Measurements from ENCODE around the gene GZMA.
"Not testable (repeated sequence)": the region's sequence is repeated elsewhere in the genome, so short reads cannot be mapped to it uniquely, and the experiment has no call there.

The GZMA gene

DNA sequence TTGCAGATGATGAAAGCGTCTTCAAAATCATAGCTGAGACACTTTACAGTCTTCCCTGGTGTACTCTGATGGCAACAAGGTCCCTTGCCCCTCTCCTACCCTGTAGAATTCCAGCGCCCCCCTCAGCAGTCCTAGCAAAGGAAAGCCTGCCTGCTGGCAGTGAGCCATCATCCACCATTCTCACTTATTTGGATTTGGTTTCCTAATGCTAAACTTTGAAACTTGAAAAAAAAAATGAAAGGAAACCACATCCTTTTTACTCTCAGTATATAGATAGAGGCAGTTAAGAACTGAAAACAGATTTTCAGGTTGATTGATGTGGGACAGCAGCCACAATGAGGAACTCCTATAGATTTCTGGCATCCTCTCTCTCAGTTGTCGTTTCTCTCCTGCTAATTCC lies at the start of gene GZMA:
GZMA (plus strand) TSS at position 299 of the 400 bp plus-strand sequence; CDS start at position 336, 37 bp downstream.
- DNase-seq (ENCODE audit: low read depth, low spot score), result no peak

DNA sequence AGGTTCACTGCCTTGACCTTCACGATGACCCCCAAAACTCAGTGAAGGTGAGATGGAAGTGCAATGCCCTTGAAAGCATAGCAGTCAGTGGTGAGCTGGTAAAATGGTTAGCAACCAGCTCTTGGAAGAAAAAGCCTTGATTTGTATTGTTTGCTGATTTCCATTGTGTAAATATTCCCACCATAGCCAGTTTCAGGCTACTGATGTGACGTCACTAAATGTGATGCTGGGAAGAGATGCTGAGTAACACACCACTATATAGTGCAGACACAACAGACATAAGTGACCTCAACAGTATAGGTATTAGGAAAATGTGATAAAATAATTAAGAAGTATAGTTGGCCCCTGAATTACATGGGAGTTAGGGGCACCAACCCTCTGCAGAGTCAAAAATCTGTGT lies 47.3 kb upstream of the GZMA start:
- no peak for DNase-seq (ENCODE audit: low read depth, low spot score)

DNA sequence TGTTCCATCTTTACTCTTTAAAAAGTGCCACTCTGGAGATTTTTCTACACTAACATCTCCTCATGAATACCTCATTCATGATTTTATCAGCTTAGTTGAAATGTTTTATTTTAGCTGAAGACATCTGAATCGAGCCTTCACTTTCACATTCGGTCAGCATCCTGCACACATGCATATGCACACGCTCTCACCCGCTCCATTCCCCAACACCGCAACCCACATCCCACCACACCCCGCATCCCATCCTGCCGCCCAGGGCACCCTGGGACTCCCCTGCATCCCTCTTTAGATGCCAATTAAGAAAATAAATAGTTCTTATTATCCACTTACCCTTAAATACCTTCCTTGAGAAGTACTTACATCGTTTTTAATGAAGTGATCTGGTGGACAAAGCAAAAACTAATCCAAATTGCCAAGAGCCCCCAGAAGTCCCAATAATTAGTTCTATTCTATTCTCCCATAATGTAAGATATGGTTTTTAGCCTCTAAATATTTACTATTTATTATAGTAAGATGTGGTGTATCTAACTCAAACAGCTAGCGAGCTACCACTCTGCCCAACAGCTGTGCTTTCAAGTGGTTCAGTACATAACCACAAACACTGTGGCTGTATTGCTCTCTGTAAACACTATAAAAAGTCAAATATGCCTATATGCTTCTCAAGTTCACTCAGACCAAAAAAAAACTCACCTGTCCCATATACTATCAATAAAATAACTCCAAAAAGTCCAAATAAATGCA lies 40.2 kb upstream of the GZMA start:
- DNase-seq (ENCODE audit: low read depth, low spot score), result no peak

DNA sequence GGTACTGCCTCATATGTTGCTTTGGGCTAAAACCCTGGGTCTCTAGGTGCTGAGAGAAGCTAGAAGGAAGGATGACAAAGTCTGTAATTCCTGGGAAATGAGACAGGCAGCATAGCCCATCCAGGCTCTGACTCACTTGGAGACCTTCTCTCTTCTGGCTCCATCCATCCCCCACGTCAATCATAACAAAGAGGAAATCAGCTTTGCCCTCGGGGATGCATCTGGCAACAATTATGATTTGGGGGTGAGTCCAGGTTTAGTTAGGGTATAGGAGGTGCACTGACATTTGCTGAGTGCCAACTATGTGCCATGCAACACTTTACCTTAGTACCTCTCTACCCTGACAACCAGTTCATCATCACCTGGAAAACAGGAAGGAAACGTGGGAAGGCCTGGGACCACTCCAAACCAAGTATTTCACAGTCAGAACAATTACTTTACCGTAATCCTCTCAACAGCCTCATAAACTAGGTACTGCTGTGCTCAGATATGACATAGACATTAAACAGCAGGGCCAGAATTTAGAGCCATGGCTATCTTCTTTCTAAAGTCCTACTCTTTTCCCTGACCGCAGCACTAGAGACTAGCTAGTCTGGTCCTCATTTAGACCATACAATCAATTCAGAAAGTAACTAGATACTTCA lies 39.1 kb upstream of the GZMA start:
- no peak for DNase-seq (ENCODE audit: low read depth, low spot score)

DNA sequence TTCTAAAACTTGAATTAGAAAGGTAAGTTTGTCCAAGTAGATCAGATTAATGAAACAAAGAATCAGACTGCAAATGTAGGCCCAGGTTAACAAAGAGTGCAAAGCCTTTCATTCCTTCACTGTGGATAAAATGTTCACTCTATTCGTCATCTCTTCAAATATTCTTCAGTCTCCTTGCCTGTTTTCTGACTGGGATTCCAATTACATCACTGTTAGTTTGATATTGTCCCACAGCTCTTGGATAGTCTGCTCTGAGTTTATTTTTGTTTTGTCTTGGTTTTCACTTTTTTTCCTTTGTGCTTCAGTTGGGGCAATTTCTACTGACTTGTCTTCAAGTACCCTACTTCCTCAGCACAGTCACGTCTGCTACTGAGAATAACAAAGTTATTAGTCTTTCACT lies 38.5 kb upstream of the GZMA start:
- DNase-seq (ENCODE audit: low read depth, low spot score), result no peak

DNA sequence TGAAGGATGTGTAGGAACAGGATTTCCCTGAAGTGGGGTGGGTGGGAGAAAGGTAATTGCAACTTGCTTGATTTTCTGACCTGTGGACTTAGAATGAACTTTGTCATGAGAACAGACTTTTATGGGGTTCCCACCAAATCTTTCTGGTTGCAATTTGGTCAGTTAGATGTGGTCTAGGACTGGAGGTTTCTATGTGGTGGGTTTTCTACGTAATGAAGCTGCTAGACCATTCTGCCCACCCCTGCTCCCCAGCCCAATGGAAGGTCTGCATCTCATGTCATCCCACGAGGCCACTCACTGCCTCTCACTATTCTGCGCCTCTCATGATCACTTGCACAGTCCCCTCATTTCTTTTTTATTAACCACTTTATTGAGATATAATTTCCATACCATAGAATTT lies 37.9 kb upstream of the GZMA start:
- DNase-seq (ENCODE audit: low read depth, low spot score), result no peak

DNA sequence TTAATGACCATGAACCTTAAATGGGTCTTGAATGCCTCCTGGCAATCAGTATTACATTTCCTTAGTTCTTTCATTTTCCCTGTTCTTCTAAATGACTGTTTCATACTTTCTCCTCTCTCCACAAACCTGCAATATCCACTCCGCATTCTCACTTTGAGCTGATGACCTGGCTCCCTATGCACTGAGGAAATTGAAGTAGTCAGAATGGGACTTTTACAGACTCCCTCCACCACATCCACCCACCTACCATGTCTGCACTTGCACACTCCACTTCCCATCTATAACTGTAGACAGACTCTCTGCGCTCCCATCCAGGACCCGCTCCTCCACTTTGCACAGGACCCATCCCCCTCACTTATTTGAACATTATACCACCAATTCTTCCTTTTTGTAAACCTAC lies 36.2 kb upstream of the GZMA start:
- no peak for DNase-seq (ENCODE audit: low read depth, low spot score)

DNA sequence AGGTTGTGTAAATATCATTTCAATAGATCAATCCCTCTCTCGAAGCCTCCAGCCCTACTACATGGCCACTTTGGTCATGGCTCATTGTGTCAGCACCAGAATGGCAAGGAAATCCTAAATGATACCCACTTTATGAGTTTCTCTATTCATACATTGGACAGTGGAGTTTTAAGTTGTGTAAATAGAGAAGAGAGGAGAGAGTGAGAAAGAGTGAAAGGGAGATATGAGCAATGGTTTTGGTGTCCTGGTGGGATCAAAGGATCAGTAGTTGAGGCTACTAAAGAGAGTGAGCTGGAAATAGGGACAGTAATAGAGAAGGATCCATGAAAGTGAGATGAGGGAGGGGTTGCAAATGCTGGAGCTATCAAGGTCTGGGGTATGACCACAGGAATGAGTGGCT lies 31.5 kb upstream of the GZMA start:
- DNase-seq (ENCODE audit: low read depth, low spot score), result no peak

DNA sequence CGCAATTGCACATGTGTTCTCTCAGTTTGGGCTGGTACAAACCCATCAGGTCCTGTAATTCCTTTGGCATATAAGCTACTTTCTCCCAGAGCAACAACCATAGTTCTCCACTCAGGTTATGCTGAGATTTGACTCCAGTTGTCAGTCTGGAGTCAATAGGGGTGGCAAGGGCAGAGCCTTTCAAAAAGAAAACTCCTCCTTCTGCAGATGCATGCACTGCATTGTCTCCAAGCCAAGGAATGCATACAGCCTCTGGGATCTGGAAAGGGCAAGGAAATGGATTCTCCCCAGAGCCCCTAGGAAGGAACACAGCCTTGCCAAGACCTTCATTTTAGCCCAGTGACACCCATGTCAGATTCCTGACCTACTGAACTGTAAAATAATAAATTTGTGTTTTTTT lies 31.0 kb upstream of the GZMA start:
- peak; percentile 8 for DNase-seq (ENCODE audit: low read depth, low spot score)

DNA sequence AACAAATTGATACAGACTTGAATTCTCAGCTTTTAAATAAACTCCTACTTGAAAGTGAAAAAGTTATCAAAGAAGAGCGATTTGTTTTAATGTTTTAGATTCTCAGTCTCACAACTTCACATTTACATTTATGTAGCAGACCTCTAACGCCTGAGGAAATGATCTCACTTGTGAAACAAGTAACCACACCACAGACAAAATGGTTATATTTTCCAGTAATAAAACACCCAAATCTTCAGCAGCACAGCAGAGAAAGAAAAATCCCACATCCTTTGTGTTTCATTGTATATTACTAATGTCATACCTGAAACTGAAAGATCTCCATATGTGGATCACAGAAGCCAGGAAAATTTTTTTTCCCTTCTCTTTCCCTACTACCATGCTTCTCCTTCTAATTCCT lies 29.8 kb upstream of the GZMA start:
- no peak for DNase-seq (ENCODE audit: low read depth, low spot score)

DNA sequence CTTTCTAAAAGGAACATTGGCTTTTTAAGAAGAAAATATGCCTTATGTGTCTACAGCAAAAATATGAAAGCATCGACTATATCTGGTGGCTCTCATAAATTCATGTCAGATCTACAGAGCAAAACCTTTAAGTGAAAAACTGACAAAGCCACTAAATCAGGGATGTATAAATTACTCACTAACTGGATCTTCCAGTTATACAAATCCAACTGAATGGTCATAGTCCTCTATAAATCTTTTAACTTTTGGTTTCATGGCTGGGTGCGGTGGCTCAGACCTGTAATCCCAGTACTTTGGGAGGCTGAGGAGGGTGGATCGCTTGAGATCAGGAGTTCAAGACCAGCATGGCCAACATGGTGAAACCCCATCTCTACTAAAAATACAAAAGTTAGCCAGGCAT lies 29.2 kb upstream of the GZMA start:
- DNase-seq (ENCODE audit: low read depth, low spot score), result no peak

DNA sequence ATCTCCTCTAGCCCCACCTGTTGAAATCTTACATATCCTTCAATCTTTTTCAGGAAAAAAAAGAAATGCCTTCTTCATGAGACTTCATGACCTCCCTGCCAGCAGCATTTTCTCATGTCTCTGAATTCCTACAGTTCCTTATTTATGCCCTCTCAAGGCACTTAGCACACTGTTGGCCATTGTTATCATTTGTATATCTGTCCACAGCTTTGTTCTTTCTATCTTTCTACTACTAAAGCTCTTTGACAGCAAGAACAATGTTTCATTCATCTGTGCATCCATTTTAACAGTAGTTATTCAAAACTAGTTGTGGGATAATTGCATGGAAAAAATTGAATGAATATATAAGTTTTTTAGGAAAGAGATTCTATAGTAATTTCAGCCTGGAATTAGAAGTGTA lies 20.9 kb upstream of the GZMA start:
- no peak for DNase-seq (ENCODE audit: low read depth, low spot score)

DNA sequence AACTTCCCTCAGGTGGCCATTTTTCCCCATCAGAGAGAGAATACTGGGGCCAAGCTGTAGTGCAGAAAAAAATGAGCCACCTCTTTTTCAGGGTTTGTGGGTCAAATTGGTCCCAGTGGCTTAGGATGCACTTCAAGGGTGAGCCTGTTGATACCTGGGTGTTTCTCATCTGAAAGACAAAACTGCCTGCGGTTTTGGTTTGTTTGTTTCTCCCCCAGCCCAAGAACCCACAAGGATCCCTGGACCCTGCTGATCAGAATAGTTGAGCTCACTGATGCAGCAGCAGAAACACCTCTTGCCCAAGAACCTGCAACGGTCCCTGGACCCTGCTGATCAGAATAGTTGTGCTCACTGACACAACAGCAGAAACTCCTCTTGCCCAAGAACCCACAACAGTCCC lies 13.1 kb upstream of the GZMA start:
- not testable (repeated sequence) for DNase-seq (ENCODE audit: low read depth, low spot score)

DNA sequence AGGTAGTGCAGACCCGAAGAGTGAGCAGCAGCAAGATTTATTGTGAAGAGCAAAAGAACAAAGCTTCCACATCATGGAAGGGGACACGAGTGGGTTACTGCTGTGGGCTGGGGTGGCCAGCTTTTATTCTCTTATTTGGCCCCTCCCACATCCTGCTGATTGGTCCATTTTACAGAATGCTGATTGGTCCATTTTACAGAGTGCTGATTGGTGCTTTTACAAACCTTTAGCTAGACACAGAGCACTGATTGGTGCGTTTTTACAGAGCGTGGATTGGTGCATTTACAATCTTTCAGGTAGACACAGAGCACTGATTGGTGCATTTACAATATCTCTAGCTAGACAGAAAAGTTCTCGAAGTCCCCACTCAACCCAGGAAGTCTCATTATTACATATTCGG lies 11.4 kb upstream of the GZMA start:
- not testable (repeated sequence) for DNase-seq (ENCODE audit: low read depth, low spot score)

DNA sequence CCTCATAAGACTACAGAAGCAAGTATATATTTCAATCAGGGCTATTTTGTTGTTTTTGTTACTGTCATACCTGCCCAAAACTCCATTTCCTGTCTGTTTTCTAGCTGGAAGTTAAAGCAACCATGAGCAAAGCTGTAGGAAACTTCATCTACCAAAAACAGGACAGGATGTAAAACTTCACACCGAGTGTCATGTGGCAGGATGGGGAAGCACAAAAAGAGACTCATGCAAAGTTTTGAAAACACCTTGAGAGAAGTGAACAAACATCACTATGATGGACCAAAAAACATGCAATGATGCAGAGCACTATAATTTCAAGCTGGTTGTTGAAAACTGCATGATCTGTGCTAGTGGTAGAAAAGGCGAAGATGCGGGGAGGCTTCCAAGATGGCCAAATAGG lies 6.3 kb upstream of the GZMA start:
- DNase-seq (ENCODE audit: low read depth, low spot score), result no peak

DNA sequence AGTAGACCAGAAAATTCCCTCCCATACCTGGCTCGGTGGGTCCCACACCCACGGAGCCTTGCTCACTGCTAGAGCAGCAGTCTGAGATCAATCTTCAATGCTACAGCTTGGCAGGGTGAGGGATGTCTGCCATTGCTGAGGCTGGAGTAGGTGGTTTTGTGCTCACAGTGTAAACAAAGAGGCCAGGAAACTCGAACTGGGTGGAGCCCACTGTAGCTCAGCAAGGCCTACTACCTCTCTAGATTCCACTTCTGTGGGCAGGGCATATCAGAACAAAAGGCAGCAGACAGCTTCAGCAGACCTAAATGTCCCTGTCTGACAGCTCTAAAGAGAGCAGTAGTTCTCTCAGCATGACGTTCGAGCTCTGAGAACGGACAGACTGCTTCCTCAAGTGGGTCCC lies 5.6 kb upstream of the GZMA start:
- DNase-seq (ENCODE audit: low read depth, low spot score), result no peak

DNA sequence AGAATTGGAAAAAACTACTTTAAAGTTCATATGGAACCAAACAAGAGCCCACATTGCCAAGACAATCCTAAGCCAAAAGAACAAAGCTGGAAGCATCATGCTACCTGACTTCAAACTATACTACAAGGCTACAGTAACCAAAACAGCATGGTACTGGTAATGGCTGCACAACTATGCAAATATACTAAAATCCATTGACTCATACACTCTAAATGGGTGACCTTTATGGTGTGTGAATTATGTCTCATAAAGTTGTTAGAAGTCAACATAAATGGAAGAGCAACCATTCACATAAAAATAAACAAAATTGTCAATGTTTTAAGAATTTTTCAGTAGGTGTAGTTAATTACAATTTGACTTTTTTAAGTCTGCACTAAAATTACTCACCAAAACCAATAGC lies 1.3 kb upstream of the GZMA start:
- DNase-seq (ENCODE audit: low read depth, low spot score), result not testable (repeated sequence)

DNA sequence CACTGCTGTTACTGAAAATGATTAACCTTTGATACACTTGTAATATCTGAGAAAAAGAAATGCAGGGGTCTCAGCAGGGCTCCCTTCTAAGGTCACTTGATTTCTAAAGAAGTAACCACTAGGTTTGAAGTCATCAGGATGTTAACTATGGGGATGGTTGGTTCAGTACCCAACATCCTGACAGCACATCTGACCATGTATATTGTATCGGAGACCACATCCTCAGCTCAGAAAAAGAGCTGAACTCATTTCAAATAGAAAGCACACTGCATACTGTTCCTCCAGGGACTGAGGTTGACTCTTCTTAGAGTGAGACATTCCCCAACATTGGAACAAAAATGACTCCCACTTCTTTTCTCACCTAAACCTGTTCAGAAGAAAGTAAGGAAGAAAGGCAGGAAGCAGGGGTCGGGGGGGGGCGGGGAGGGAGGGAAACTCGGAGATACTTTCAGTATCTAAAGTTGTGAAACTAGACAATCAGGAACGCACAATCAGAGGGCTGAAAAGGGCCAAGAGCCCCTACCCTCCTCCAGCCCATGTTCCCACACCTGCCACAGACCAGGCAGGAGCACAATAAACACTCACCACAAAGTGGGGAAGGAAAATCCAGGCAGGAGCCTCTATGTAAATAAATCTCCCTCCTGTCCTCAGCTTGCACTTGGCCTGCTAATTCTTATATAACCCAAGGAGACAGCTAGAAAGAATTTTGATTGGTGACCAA lies 730 bp upstream of the GZMA start:
- DNase-seq (ENCODE audit: low read depth, low spot score), result no peak

DNA sequence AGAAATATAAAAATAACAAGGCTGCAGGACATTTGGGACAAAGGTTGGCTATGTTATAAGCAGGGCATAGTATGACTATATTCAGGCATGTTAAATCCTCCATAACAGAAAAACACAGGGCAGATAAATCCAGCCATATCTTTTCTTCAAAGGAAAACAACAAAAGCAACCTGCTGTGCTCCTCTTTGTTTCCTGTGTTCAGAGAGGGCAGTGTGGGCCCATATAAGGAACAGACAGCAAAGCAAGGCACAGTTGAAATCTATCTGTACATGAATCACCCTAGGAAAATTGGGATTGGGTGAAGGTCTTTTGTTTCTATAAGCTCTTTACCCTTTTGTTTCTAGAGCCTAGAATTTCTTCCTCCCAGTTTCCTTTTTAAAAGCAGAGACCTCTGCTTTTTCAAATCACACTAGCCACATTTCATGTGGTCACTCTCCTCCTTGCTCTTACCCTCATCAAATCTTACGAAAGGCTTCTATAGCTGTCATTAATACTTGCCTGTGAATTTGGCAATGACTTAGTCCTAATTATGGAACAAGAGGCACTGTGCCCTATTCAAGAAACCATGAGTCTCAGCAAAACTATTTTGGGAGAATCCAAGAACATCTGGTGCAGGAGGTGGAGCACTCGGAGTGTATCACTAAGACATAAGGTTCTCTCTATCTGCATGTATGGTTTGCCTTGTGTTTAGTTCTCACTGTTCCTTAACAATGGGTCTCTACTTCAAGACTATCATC lies 1.8 kb downstream of the GZMA start:
- DNase-seq (ENCODE audit: low read depth, low spot score), result peak; percentile 5

DNA sequence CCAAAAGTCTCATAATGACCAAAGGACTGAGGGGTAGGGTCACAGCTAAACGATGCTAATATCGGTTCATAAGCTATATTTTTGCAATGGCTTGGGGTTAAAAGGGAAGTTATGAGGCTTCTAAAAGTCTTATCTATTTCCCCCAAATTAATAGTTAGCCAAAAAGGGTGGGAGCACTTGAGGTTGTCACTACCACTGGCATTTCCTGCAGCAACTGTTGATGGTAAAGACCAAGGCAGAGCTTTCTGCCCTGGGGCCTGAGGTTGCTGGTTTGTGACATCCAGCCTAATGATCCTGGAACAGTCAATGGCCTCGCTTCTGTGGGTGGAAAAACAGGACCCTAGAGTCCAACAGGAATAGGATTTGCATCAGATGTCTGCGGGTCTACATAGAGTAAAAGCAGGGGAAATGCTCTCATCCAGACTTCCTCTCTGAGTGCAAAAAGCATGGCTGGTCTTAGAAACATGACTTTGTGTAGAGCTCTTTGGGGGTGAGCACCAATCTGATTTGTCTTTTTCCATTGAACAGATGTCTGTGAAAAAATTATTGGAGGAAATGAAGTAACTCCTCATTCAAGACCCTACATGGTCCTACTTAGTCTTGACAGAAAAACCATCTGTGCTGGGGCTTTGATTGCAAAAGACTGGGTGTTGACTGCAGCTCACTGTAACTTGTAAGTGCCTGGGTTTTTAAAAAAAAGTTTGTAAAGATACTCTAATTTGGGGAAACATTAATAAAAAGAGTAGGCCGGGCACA lies 2.7 kb downstream of the GZMA start:
- peak; percentile 5 for DNase-seq (ENCODE audit: low read depth, low spot score)

DNA sequence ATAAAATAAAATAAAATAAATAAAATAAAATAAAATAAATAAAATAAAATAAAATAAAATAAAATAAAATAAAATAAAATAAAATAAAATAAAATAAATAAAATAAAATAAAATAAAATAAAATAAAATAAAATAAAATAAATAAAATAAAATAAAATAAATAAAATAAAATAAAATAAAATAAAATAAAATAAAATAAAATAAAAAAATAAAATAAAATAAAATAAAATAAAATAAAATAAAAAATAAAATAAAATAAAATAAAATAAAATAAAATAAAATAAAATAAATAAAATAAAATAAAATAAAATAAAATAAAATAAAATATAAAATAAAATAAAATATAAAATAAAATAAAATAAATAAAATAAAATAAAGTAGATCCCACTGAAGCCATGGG lies 3.5 kb downstream of the GZMA start:
- not testable (repeated sequence) for DNase-seq (ENCODE audit: low read depth, low spot score)
